Stimulated activated naive B cell treated with anti-CD40 and anti-IgM and Interleukin-4, amounts not matched to agents 10 μg/mL and 1 μg/mL and 100 μg/mL, for 72 hours (primary cell): ENCODE measurements around the gene CDKL5.

ENCODE experiments used
- ATAC-seq, 2 donors: fragments of 150-1000 bp; cut with Tn5 transposase; replicated peaks; 2 replicates each; pipeline ENCODE4 v1.10.0; 2021; ENCODE audit warnings: moderate library complexity in 1 of 2
- DNase-seq: peaks from one replicate; pipeline ENCODE4 v3.0.0; 2021
- H3K27ac Mint-ChIP-seq: one replicate; pipeline ENCODE4 v1.8.0; 2022; ENCODE audit warnings: mild to moderate bottlenecking, mixed read lengths
- H3K27me3 Mint-ChIP-seq, 2 donors: one replicate each; pipeline ENCODE4 v1.8.0; 2022; ENCODE audit warnings: mixed read lengths in 2 of 2
- H3K36me3 Mint-ChIP-seq, 2 donors: one replicate each; pipeline ENCODE4 v1.8.0; 2022; ENCODE audit warnings: mixed read lengths in 2 of 2, mild to moderate bottlenecking in 1 of 2
- H3K4me1 Mint-ChIP-seq, 2 donors: one replicate each; pipeline ENCODE4 v1.8.0; 2022; ENCODE audit warnings: mixed read lengths in 2 of 2, mild to moderate bottlenecking in 1 of 2
- H3K4me3 Mint-ChIP-seq, 2 donors: one replicate each; pipeline ENCODE4 v1.8.0; 2022; ENCODE audit warnings: mild to moderate bottlenecking in 2 of 2, mixed read lengths in 2 of 2, moderate library complexity in 1 of 2
- H3K9me3 Mint-ChIP-seq, 2 donors: one replicate each; pipeline ENCODE4 v1.8.0; 2022; ENCODE audit warnings: mixed read lengths in 2 of 2, mild to moderate bottlenecking in 1 of 2

The CDKL5 gene

DNA sequence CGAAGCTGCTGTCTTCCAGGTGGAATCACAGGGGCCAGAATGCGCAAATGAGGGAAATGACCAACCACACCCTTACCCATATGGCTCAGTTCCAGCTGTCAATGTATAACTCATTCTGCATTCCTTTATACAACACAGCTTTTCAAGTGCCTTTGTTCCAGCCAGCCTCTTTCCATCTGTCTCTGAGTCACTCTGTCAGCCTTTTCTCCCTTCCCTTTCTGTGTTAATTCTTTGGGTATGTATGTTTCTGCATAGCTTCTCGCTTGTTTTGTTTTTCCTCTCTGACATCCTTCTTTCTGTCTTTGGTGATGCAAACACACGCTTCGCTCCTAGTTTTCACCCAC lies 192.0 kb downstream of the CDKL5 start:
- Mint-ChIP-seq H3K9me3 (no peaks in the 10 kb centered on the region), H3K27me3 (no peaks in the 10 kb centered on the region), H3K36me3 (peaks cover 8 to 10% of the 10 kb centered on the region in 2 donors), H3K4me1 (no peaks in the 10 kb centered on the region), H3K4me3 (no peak overlapping the region), H3K27ac (no peak overlapping the region)
- ATAC-seq (no peak), DNase-seq (no peak)

DNA sequence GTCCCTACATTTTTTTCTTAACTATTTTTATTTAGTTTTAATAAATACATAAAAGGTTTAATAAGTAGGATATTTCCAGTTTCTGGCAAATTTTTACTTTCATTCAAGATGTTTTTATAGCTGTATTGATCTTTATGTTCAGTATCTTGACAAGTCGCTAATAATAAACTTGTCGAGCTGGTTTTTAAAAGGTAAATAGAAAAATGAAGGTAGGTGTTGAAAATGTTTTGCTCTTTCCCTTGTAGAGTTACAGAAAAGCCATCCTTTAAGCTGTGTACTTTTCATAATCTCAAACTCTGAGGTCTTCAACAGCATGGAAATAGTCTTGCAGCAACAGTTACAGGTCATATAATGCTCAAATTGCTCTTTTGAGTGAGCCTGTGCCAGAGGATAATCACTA lies 193.9 kb downstream of the CDKL5 start:
- Mint-ChIP-seq H3K36me3 (peaks cover 5 to 10% of the 10 kb centered on the region in 2 donors), H3K27me3 (no peaks in the 10 kb centered on the region), H3K4me1 (no peaks in the 10 kb centered on the region), H3K4me3 (no peak overlapping the region), H3K27ac (no peak overlapping the region), H3K9me3 (no peaks in the 10 kb centered on the region)
- no peak for DNase-seq
- no peak for ATAC-seq

DNA sequence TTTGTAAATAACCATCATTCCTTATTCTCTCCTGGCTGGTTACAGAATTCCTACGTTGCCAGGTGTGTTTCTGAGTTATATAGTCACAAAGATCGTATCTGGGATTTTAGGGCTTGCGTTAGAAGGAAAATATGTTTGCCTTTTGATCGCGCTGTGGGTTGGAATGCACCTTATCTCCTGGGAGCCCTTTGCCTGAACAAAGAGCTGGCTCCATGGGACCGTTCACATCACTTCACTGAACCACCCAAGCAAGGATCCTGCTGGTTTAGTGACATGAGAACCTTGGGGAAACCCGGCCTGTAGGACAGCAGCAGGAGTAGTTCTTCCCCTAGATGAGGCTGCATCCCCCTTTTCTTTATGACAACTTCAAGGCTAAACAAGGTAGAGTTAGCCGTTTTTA lies 194.9 kb downstream of the CDKL5 start:
- DNase-seq (no peak), ATAC-seq (no peak)
- H3K27ac Mint-ChIP-seq: no peak overlapping the region
- H3K4me1 Mint-ChIP-seq: no peaks in the 10 kb centered on the region
- peaks cover 5 to 10% of the 10 kb centered on the region in 2 donors for H3K36me3 Mint-ChIP-seq
- H3K27me3 Mint-ChIP-seq: no peaks in the 10 kb centered on the region
- H3K9me3 Mint-ChIP-seq: no peaks in the 10 kb centered on the region
- H3K4me3 Mint-ChIP-seq: no peak overlapping the region

DNA sequence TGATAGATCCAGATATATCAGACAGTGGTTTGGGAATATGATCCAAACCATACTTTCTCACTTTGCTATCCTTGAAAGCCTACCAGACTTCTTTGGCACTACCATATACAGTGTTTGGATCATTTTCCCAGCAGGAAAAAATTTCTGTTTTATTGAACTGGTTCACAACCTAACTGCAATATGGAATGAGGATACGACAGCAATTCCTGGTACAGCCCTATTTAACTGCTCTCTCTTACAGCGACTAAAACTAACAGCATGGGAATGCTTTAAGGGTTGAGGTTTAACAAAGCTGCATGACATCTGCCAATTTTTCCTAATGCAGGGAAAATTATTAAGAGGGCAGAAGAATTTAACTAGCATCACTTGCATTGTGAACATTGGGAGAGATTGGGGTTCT lies 199.2 kb downstream of the CDKL5 start:
- Mint-ChIP-seq H3K4me3 (no peak overlapping the region), H3K4me1 (no peaks in the 10 kb centered on the region), H3K36me3 (peaks cover 8 to 10% of the 10 kb centered on the region in 2 donors), H3K27me3 (no peaks in the 10 kb centered on the region), H3K9me3 (no peaks in the 10 kb centered on the region), H3K27ac (no peak overlapping the region)
- ATAC-seq: no peak
- DNase-seq: no peak

DNA sequence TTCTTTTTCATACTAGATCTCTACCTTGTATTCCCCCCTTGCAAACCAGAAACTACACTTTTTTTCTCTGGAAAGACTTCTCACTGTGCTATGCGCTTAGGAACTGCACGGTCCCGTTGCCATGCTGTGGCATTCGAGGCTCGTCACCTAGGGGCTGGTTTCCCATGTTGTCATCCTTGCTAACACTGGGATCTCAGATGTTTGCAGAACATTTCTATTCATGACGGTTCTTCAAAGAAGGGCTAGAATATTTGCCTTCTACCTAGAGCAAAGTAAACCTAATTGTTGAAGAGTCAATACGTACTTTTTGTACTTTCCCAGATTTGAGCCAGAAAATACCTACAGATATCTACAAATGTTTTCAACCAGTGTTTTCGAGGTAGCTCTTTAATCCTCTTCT lies 205.5 kb downstream of the CDKL5 start:
- Mint-ChIP-seq H3K36me3 (peaks cover 14 to 24% of the 10 kb centered on the region in 2 donors), H3K4me1 (no peaks in the 10 kb centered on the region), H3K27me3 (no peaks in the 10 kb centered on the region), H3K27ac (no peak overlapping the region), H3K4me3 (no peak overlapping the region), H3K9me3 (peaks cover 0 to 2% of the 10 kb centered on the region in 2 donors)
- ATAC-seq (no peak), DNase-seq (no peak)

DNA sequence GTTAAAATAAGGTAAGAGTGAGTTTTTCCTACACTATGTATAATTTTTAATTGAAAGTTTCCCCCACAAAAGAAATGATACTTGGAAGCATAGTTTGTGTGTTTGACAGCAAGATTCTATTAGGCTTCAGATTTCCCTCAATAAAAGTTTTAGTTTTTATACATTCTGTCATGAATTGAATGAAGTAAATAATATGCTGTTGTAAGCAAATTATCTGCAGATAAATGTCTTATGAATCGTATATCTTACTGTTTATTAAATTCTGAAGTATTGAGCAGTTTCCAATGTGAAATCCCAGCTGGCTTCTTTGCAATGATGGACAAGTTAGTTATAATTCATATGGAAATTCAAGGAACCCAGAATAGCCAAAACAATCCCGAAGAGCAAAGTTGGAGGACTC lies 213.0 kb downstream of the CDKL5 start:
- no peak overlapping the region for H3K27ac Mint-ChIP-seq
- H3K4me1 Mint-ChIP-seq: no peaks in the 10 kb centered on the region
- DNase-seq: no peak
- no peak overlapping the region for H3K4me3 Mint-ChIP-seq
- no peaks in the 10 kb centered on the region for H3K27me3 Mint-ChIP-seq
- peaks cover 5 to 10% of the 10 kb centered on the region in 2 donors for H3K36me3 Mint-ChIP-seq
- H3K9me3 Mint-ChIP-seq: peaks cover 0 to 2% of the 10 kb centered on the region in 2 donors
- ATAC-seq: no peak

DNA sequence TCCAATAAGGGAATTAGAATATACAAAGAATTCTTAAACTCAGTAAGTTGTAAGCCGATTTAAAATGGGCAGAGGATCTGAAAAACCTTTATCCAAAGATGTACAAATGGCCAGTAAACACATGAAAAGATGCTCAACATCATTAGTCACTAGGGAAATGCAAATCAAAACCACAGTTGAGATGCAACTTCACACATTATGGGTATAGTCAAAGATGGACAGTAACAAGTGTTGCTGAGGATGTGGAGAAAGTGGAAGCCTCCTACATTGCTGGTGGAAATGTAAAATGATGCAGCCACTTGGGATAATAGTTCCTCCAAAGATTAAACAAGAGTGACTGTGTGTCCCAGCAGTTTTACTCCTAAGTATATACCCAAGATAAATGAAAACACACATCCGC lies 213.9 kb downstream of the CDKL5 start:
- Mint-ChIP-seq H3K4me3 (no peak overlapping the region), H3K27me3 (no peaks in the 10 kb centered on the region), H3K27ac (no peak overlapping the region), H3K36me3 (peaks cover 2 to 7% of the 10 kb centered on the region in 2 donors), H3K4me1 (no peaks in the 10 kb centered on the region), H3K9me3 (peaks cover 0 to 2% of the 10 kb centered on the region in 2 donors)
- no peak for DNase-seq
- no peak for ATAC-seq

DNA sequence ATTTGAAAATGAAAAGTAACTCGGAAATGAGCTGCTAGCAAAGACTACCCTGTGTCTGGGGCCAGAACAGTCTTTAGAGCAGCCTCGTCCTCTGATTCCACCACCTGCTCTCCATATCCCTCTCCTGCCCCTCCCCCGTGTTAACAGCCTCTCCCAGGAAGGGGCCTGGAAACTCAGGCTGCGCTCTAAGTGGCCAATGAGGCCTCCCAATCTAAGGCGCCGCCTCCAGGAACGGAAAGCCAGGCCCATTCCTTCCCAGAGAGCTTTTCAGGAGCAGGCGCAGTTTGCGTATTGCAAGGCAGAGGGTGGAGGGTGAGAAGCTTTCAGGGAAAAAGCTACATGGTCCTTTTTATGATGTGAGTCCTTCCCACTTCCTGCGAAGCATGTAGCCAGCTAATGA lies 215.3 kb downstream of the CDKL5 start:
- Mint-ChIP-seq H3K4me1 (no peaks in the 10 kb centered on the region), H3K4me3 (no peak overlapping the region), H3K36me3 (peaks cover 0 to 2% of the 10 kb centered on the region in 2 donors), H3K27me3 (no peaks in the 10 kb centered on the region), H3K9me3 (no peaks in the 10 kb centered on the region), H3K27ac (no peak overlapping the region)
- ATAC-seq (no peak), DNase-seq (no peak)

DNA sequence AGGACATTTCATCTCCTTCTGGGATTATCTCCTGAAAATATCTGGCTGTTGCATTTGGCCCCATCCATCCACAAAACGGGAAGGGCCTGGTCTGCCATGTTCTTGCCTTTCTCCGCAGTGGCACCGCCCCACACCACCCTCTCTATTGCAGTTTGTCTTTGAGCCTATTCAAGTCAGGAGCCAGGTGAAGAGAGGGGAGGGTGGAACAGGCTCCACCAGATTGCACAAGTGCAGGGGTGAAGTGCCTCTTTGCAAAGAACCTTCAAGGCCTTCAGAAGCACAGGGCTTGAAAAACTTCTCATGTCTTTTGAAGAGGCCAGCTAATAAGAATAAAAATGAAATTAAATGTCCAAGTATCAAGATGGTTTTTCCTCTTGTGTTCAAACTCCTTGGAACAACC lies 217.8 kb downstream of the CDKL5 start:
- DNase-seq (no peak), ATAC-seq (no peak)
- no peak overlapping the region for H3K27ac Mint-ChIP-seq
- H3K4me3 Mint-ChIP-seq: no peak overlapping the region
- no peaks in the 10 kb centered on the region for H3K36me3 Mint-ChIP-seq
- H3K27me3 Mint-ChIP-seq: peaks cover 0 to 4% of the 10 kb centered on the region in 2 donors
- H3K4me1 Mint-ChIP-seq: no peaks in the 10 kb centered on the region
- H3K9me3 Mint-ChIP-seq: no peaks in the 10 kb centered on the region

DNA sequence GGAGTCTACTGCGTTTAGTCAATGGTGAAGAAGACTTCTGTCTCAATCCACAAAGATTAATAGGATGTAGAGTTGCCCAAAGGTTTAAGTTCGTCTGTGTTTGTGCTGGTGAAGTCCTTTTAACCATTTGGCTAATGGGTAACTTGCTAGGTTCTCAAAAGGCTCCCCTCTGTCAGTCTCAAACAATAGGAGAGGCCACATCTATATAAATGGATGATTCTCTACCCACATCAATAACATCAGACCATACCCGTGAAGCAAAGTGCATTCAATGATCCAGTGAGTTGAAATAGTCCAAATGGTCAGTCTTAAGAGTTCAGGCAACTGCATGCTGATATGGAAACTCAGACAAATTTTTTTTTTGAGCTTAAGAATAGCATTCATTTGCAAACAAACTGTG lies 218.4 kb downstream of the CDKL5 start:
- no peak overlapping the region for H3K27ac Mint-ChIP-seq
- H3K4me1 Mint-ChIP-seq: no peaks in the 10 kb centered on the region
- DNase-seq: no peak
- no peak overlapping the region for H3K4me3 Mint-ChIP-seq
- no peak for ATAC-seq
- no peaks in the 10 kb centered on the region for H3K36me3 Mint-ChIP-seq
- no peaks in the 10 kb centered on the region for H3K9me3 Mint-ChIP-seq
- H3K27me3 Mint-ChIP-seq: peaks cover 0 to 4% of the 10 kb centered on the region in 2 donors

DNA sequence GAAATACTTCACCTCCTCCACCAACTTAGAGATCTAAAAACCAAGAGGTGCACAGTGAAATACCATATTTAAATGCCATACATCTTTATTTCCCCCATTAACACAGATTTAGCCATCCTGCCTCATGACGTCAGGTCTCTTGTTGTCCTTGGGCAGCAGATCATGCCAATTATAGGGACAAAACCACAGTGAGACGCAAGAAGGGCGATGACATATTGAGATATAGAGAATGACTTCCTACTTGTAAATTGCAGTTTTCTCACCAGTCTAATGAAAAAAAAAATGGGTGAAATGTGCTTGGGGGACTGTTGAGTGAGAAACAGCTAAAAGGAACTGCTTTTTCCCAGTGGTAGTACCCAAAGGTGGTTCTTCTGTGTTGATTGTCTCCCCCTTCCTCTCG lies 222.2 kb downstream of the CDKL5 start:
- ATAC-seq: no peak
- no peaks in the 10 kb centered on the region for H3K36me3 Mint-ChIP-seq
- no peak overlapping the region for H3K4me3 Mint-ChIP-seq
- H3K27me3 Mint-ChIP-seq: peaks cover 0 to 4% of the 10 kb centered on the region in 2 donors
- no peak for DNase-seq
- H3K9me3 Mint-ChIP-seq: no peaks in the 10 kb centered on the region
- H3K27ac Mint-ChIP-seq: no peak overlapping the region
- H3K4me1 Mint-ChIP-seq: no peaks in the 10 kb centered on the region

DNA sequence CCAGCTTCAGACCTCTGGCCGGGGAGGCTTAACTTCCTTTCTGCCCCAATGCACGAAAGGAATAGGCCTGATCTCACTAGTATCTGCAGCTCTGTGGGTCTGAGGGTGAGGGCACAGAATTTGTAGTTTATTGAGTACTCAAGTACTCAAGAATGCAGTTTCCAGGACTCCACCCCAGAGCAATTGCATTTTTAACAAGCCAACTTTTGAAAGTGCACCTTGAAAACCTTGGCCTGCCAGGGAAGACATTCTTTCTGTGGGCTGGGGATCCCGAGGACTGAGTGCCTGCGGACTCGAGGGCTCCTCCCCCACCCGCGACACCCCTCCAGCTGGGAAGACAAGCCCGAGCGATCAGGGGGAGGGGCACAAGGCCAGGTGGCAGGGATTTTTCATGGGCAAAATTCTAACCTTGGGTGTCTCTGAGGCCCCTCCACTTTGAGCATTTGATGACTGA lies 224.1 kb downstream of the CDKL5 start:
- ATAC-seq (no peak), DNase-seq (no peak)
- H3K9me3 Mint-ChIP-seq: no peaks in the 10 kb centered on the region
- no peaks in the 10 kb centered on the region for H3K4me1 Mint-ChIP-seq
- H3K4me3 Mint-ChIP-seq: no peak overlapping the region
- peaks cover 0 to 4% of the 10 kb centered on the region in 2 donors for H3K27me3 Mint-ChIP-seq
- H3K27ac Mint-ChIP-seq: no peak overlapping the region
- no peaks in the 10 kb centered on the region for H3K36me3 Mint-ChIP-seq

DNA sequence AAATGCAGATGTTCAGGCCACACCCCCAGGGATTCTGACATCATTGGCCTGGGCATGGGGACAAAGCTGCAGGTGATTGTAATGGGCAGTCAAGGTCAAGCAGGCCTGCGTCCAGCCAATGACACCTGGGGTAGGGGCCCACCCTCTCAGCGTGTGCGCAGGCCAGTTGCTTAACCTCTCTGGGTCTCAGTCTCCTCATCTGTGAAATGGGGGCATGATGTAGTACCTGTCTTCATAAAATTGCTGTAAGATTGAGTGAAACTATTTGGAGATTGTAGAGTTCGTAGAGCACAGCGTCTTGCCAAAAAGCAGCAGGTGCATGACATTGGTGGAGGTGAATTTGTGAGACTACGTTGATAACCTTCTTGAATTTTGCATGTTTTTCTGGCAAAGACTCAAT lies 225.3 kb downstream of the CDKL5 start:
- ATAC-seq (no peak), DNase-seq (no peak)
- no peaks in the 10 kb centered on the region for H3K9me3 Mint-ChIP-seq
- no peak overlapping the region for H3K27ac Mint-ChIP-seq
- H3K4me3 Mint-ChIP-seq: no peak overlapping the region
- H3K36me3 Mint-ChIP-seq: no peaks in the 10 kb centered on the region
- peaks cover 0 to 4% of the 10 kb centered on the region in 2 donors for H3K27me3 Mint-ChIP-seq
- H3K4me1 Mint-ChIP-seq: no peaks in the 10 kb centered on the region

DNA sequence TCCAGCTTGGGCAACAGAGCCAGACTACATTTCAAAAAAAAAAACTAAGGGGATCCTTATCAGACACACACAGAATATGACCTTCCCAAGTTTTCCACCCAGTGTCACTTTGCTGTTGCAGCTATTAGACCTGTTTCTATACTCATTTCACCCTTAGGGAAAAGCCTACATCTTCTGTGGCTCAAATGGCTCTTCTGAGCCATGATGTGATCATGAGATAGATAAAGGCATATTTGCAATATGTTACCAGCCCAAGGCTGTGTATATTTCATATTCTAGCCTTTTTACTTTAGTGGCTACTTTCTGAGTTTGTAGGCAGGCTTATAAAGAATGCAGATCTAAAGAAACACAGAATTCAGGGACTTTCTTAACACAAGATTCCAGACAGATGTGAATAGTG lies 227.2 kb downstream of the CDKL5 start:
- Mint-ChIP-seq H3K36me3 (no peaks in the 10 kb centered on the region), H3K27me3 (no peaks in the 10 kb centered on the region), H3K9me3 (no peaks in the 10 kb centered on the region), H3K27ac (no peak overlapping the region), H3K4me1 (no peaks in the 10 kb centered on the region), H3K4me3 (no peak overlapping the region)
- DNase-seq (no peak), ATAC-seq (no peak)

DNA sequence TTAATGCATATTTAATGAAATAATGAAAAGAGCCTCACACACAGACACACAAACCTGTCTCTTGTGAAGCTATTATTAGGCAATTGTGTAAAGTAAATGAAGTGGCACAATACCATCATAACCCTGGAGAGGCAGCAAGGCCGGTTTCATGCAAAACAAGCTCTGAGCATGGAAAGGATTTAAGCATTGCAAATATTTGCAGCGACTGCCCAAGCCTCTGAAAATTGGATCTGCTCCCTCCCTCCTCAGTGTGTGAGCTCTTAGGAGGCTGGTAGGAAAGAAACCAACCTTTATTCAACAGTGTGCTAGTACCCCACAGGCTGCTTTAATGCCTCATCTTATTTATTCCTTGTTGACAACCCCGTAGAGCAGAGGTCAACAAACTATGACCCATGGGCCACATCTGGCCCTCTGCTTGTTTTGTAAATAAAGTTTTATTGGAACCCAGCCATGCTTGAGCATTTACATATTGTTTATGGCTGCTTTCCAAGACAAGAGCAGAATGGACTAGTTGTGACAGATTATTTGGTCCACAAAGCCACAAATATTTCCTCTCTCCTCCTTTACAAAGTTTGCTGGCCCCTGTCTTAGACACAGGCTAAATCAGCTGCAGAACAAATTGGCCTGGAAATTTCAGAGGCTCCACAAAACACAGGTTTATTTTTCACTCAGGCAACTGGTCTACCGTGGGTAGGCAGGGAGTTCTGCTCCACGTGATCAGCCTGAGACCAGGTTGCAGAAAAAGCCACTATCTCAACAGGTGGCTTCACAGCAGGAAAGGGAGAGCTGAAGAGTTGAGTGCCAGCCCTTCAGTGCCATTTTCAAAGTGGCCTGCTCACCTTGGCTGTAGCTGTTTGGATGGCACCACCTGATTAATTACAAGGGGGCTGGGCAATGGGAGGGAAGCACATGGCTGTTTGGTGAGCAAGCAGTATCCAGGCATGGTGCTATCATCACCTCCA lies 229.7 kb downstream of the CDKL5 start:
- Mint-ChIP-seq H3K27ac (no peak overlapping the region), H3K36me3 (no peaks in the 10 kb centered on the region), H3K9me3 (no peaks in the 10 kb centered on the region), H3K4me1 (no peaks in the 10 kb centered on the region), H3K4me3 (no peak overlapping the region), H3K27me3 (no peaks in the 10 kb centered on the region)
- no peak for DNase-seq
- no peak for ATAC-seq
